Measurements from ENCODE around the gene RASSF4. TPM values are rescaled to one million over a fixed set of nuclear protein-coding genes. Genes with fewer than 3 reads are reported as not detected.

Gene RASSF4
- total and polyA plus RNA-seq, 4 donors = 19.5 to 55.4 (median 41.6) TPM

DNA sequence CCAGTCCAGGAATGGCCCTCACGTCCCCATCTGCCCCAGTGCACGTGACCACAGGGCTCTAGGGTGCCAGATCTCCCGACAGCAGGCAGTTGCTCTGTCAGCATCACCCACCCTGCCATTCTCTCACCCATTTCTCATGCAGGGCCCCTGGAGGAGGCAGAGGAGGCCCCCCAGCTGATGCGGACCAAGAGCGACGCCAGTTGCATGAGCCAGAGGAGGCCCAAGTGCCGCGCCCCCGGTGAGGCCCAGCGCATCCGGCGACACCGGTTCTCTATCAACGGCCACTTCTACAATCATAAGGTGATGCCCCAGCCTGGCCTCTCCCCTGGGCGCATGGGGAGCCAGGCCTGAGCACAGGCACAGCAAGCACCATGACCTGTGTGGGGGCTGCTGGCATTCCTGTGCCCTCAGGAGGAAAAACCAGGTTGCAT is 25.1 kb downstream of the RASSF4 start:
- 81 to 87% methylated on average over 15 of the region's 15 CpGs for WGBS, 2 donors
- no peaks in the 10 kb centered on the region for H3K27me3 ChIP-seq (ENCODE audit: control insufficient read depth in 3 of 3, insufficient read depth in 3 of 3, low read length in 2 of 3)
- H3K4me1 ChIP-seq (ENCODE audit: control insufficient read depth in 5 of 5, insufficient read depth in 5 of 5, low read length in 5 of 5) = peaks cover 5 to 48% (median 17%) of the 10 kb centered on the region in 5 donors
- H3K4me3 ChIP-seq = no peak overlapping the region
- H3K36me3 ChIP-seq (ENCODE audit: control insufficient read depth in 4 of 4, insufficient read depth in 4 of 4, low read length in 4 of 4) = peaks cover 0 to 14% (median 0%) of the 10 kb centered on the region in 4 donors
- ATAC-seq (ENCODE audit: insufficient read depth, low FRiP score) (no peak), DNase-seq (no peak)
- peak overlapping the region; percentile 39 to 53 for H3K27ac ChIP-seq (ENCODE audit: low read depth in 1 of 2, low read length in 1 of 2)
- H3K9me3 ChIP-seq (ENCODE audit: control insufficient read depth in 4 of 4, insufficient read depth in 3 of 4, low read length in 3 of 4) = no peaks in the 10 kb centered on the region
- TF ChIP-seq, protein P1, sequence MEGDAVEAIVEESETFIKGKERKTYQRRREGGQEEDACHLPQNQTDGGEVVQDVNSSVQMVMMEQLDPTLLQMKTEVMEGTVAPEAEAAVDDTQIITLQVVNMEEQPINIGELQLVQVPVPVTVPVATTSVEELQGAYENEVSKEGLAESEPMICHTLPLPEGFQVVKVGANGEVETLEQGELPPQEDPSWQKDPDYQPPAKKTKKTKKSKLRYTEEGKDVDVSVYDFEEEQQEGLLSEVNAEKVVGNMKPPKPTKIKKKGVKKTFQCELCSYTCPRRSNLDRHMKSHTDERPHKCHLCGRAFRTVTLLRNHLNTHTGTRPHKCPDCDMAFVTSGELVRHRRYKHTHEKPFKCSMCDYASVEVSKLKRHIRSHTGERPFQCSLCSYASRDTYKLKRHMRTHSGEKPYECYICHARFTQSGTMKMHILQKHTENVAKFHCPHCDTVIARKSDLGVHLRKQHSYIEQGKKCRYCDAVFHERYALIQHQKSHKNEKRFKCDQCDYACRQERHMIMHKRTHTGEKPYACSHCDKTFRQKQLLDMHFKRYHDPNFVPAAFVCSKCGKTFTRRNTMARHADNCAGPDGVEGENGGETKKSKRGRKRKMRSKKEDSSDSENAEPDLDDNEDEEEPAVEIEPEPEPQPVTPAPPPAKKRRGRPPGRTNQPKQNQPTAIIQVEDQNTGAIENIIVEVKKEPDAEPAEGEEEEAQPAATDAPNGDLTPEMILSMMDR (IDR thresholded peaks at IDR 0.05; ENCODE audit: control extremely low read depth, extremely low read depth) = no peak
- no peak overlapping the region for H3K9ac ChIP-seq (ENCODE audit: insufficient read depth in 1 of 2, low read length in 2 of 2)

DNA sequence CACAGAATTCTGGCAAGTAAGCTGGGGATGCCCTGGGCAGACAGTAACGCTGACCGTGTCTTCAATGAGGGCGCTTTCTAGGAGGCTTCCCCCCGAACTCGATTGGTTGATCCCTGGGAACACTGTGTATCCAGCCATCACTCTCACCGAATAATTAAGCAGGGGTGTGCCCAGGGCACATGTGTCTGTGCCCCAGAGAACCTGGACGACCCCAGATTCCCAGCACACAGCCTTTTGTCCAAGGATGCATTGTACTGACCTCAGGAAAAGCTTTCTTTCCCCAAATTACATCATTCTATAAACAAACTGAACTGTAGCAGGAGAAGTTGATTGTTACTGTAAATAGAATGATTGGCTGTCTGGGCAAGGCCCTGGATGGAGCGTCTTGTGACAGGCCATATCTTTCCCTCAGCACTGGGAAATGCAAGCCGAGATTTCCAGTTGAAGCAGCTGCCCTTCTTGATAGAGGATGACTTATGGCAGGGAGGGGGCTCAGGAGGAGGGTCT is 25.6 kb downstream of the RASSF4 start:
- H3K4me3 ChIP-seq = no peak overlapping the region
- ATAC-seq (ENCODE audit: insufficient read depth, low FRiP score) (no peak), DNase-seq (peak in 2 of 3 donors; percentile 50 to 68)
- no peak overlapping the region for H3K9ac ChIP-seq (ENCODE audit: insufficient read depth in 1 of 2, low read length in 2 of 2)
- peaks cover 0 to 15% (median 0%) of the 10 kb centered on the region in 4 donors for H3K36me3 ChIP-seq (ENCODE audit: control insufficient read depth in 4 of 4, insufficient read depth in 4 of 4, low read length in 4 of 4)
- 58 to 77% methylated on average over 9 of the region's 9 CpGs for WGBS, 2 donors
- TF ChIP-seq, protein P1 (IDR thresholded peaks at IDR 0.05; ENCODE audit: control extremely low read depth, extremely low read depth) = no peak
- H3K27ac ChIP-seq (ENCODE audit: low read depth in 1 of 2, low read length in 1 of 2) = peak overlapping the region; percentile 39 to 75
- peaks cover 4 to 44% (median 14%) of the 10 kb centered on the region in 5 donors for H3K4me1 ChIP-seq (ENCODE audit: control insufficient read depth in 5 of 5, insufficient read depth in 5 of 5, low read length in 5 of 5)
- no peaks in the 10 kb centered on the region for H3K9me3 ChIP-seq (ENCODE audit: control insufficient read depth in 4 of 4, insufficient read depth in 3 of 4, low read length in 3 of 4)
- H3K27me3 ChIP-seq (ENCODE audit: control insufficient read depth in 3 of 3, insufficient read depth in 3 of 3, low read length in 2 of 3) = no peaks in the 10 kb centered on the region

DNA sequence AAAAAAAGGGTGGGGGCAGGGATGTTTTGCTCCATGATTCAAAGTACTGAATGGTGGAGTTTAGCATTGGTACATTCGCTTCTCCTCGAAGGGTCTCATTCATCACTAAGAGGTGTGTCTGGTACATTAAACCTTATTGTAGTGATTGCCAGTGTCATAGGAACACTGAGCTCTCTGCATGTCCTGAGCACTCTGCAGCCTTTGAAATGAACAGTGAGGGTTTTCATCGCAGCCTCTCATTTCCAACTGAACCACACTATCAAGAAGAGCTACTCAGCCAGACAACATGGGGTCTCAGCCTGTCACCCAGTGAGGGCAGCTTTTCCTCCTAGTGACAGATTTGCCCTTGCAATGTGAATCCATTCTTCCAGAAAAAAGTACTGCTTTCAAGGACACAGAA is 26.6 kb downstream of the RASSF4 start:
- no peak for ATAC-seq (ENCODE audit: insufficient read depth, low FRiP score)
- TF ChIP-seq, protein P1 (IDR thresholded peaks at IDR 0.05; ENCODE audit: control extremely low read depth, extremely low read depth) = no peak
- Histone ChIP-seq H3K4me1 (ENCODE audit: control insufficient read depth in 5 of 5, insufficient read depth in 5 of 5, low read length in 5 of 5) (peaks cover 0 to 40% (median 16%) of the 10 kb centered on the region in 5 donors), H3K4me3 (no peak overlapping the region), H3K9me3 (ENCODE audit: control insufficient read depth in 4 of 4, insufficient read depth in 3 of 4, low read length in 3 of 4) (no peaks in the 10 kb centered on the region), H3K27ac (ENCODE audit: low read depth in 1 of 2, low read length in 1 of 2) (peak overlapping the region in 1 of 2 donors; percentile 33), H3K9ac (ENCODE audit: insufficient read depth in 1 of 2, low read length in 2 of 2) (no peak overlapping the region), H3K27me3 (ENCODE audit: control insufficient read depth in 3 of 3, insufficient read depth in 3 of 3, low read length in 2 of 3) (no peaks in the 10 kb centered on the region), H3K36me3 (ENCODE audit: control insufficient read depth in 4 of 4, insufficient read depth in 4 of 4, low read length in 4 of 4) (peaks cover 0 to 15% (median 0%) of the 10 kb centered on the region in 4 donors)
- 89 to 92% methylated on average over 3 of the region's 3 CpGs for WGBS, 2 donors
- DNase-seq = no peak

DNA sequence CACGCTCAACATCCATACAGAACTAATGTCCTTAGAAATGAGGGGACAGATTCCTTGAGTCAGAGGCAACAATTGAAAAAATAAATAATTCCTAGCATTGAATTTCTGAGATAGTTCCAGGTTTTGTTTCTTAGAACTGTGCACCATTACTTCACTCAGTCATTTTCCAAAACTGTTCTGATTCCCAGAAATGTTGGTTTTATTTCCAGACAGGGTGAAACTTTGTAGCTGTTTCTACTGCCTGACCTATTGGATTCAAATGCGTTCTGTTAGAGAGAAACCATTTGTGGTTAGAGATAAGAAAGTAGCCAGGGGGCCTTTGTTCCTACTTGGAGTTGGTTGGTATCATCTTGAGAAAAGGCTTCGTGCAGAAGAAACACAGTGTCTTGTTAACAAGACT is 27.1 kb downstream of the RASSF4 start:
- 44 to 47% methylated on average over 3 of the region's 3 CpGs for WGBS, 2 donors
- H3K9ac ChIP-seq (ENCODE audit: insufficient read depth in 1 of 2, low read length in 2 of 2) = no peak overlapping the region
- H3K4me3 ChIP-seq = no peak overlapping the region
- ATAC-seq (ENCODE audit: insufficient read depth, low FRiP score) (no peak), DNase-seq (peak in 1 of 3 donors; percentile 2)
- TF ChIP-seq, protein P1 (IDR thresholded peaks at IDR 0.05; ENCODE audit: control extremely low read depth, extremely low read depth) = no peak
- H3K27ac ChIP-seq (ENCODE audit: low read depth in 1 of 2, low read length in 1 of 2) = no peak overlapping the region
- H3K4me1 ChIP-seq (ENCODE audit: control insufficient read depth in 5 of 5, insufficient read depth in 5 of 5, low read length in 5 of 5) = peaks cover 0 to 38% (median 19%) of the 10 kb centered on the region in 5 donors
- peaks cover 0 to 15% (median 0%) of the 10 kb centered on the region in 4 donors for H3K36me3 ChIP-seq (ENCODE audit: control insufficient read depth in 4 of 4, insufficient read depth in 4 of 4, low read length in 4 of 4)
- H3K27me3 ChIP-seq (ENCODE audit: control insufficient read depth in 3 of 3, insufficient read depth in 3 of 3, low read length in 2 of 3) = no peaks in the 10 kb centered on the region
- no peaks in the 10 kb centered on the region for H3K9me3 ChIP-seq (ENCODE audit: control insufficient read depth in 4 of 4, insufficient read depth in 3 of 4, low read length in 3 of 4)
